GM12878 (cell line): ENCODE data around the gene ASB7. TPM values are rescaled to one million over a fixed set of nuclear protein-coding genes. Genes with fewer than 3 reads are reported as not detected.
A peak's percentile ranks its signal among the peaks of the same experiment; 100 is the strongest.

ENCODE experiments used
- BCL11A ChIP-seq: IDR thresholded peaks from 2 replicates; pipeline ENCODE4 v1.6.1; 2011; ENCODE audit warnings: low read depth, low read length
- BHLHE40 ChIP-seq, 2 experiments: fragments of 450-650 bp in 1 of 2; IDR thresholded peaks; 2 replicates each; pipeline ENCODE4 v1.6.1; 2011 to 2017; ENCODE audit warnings: low read depth in 2 of 2, borderline replicate concordance in 1 of 2, improper control_type of control experiment in 1 of 2, low read length in 1 of 2, mild to moderate bottlenecking in 1 of 2
- BMI1 ChIP-seq: fragments of 450-650 bp; IDR thresholded peaks from 2 replicates; pipeline ENCODE4 v1.6.1; 2016; ENCODE audit warnings: mild to moderate bottlenecking, moderate library complexity, borderline replicate concordance
- EGR1 ChIP-seq, 2 experiments: IDR thresholded peaks; 1 replicate in 1 of 2; 2 replicates in 1 of 2; pipeline ENCODE4 v1.6.1; 2011 to 2012; ENCODE audit warnings: low read depth in 2 of 2, low read length in 2 of 2, borderline replicate concordance in 1 of 2, mild to moderate bottlenecking in 1 of 2, moderate library complexity in 1 of 2
- HCFC1 ChIP-seq: fragments of 150-350 bp; IDR thresholded peaks from 2 replicates; pipeline ENCODE4 v1.6.1; 2014; ENCODE audit warnings: low read length
- HDGF ChIP-seq: fragments of 450-650 bp; IDR thresholded peaks from 2 replicates; pipeline ENCODE4 v1.6.1; 2016; ENCODE audit warnings: antibody characterized with exemption
- IKZF1 ChIP-seq: fragments of 450-650 bp; conservative IDR thresholded peaks from 2 replicates; pipeline ENCODE4 v1.6.1; 2017; ENCODE audit warnings: antibody characterized with exemption, mild to moderate bottlenecking
- LARP7 ChIP-seq: fragments of 450-650 bp; IDR thresholded peaks from 2 replicates; pipeline ENCODE4 v1.6.1; 2017; ENCODE audit warnings: mild to moderate bottlenecking
- MTA2 ChIP-seq: fragments of 450-650 bp; IDR thresholded peaks from 2 replicates; pipeline ENCODE4 v1.6.1; 2016; ENCODE audit warnings: low read depth, mild to moderate bottlenecking, moderate library complexity
- MYC ChIP-seq: IDR thresholded peaks from 2 replicates; pipeline ENCODE4 v1.6.1; 2011; ENCODE audit warnings: mild to moderate bottlenecking, low read length, moderate library complexity, inconsistent platforms; ENCODE audit not compliant: insufficient read depth, insufficient replicate concordance, insufficient read length, severe bottlenecking
- NFYB ChIP-seq: IDR thresholded peaks from 2 replicates; pipeline ENCODE4 v1.6.1; 2011; ENCODE audit warnings: low read depth, mild to moderate bottlenecking, low read length, improper control_type of control experiment, moderate library complexity; ENCODE audit not compliant: insufficient read depth
- NKRF ChIP-seq: fragments of 450-650 bp; conservative IDR thresholded peaks from 2 replicates; pipeline ENCODE4 v1.6.1; 2017; ENCODE audit warnings: mild to moderate bottlenecking, moderate library complexity
- NR2F1 ChIP-seq: fragments of 450-650 bp; conservative IDR thresholded peaks from 2 replicates; pipeline ENCODE4 v1.6.1; 2017; ENCODE audit warnings: mild to moderate bottlenecking
- PAX5 ChIP-seq: IDR thresholded peaks from 2 replicates; pipeline ENCODE4 v1.6.1; 2011; ENCODE audit warnings: low read depth, low read length, borderline replicate concordance
- POLR2A ChIP-seq: IDR thresholded peaks from 2 replicates; pipeline ENCODE4 v1.6.1; 2011; ENCODE audit warnings: low read depth, mild to moderate bottlenecking, low read length
- POLR2AphosphoS5 ChIP-seq: IDR thresholded peaks from 2 replicates; pipeline ENCODE4 v1.6.1; 2011; ENCODE audit warnings: mild to moderate bottlenecking, low read length, inconsistent platforms
- RBBP5 ChIP-seq: fragments of 200-600 bp; sonication (generic); conservative IDR thresholded peaks from 2 replicates; pipeline ENCODE4 v1.6.1; 2016
- RELB ChIP-seq: fragments of 450-650 bp; IDR thresholded peaks from 2 replicates; pipeline ENCODE4 v1.6.1; 2017; ENCODE audit warnings: low read depth, mild to moderate bottlenecking, moderate library complexity
- SMARCA5 ChIP-seq: fragments of 450-650 bp; IDR thresholded peaks from 2 replicates; pipeline ENCODE4 v1.6.1; 2017; ENCODE audit warnings: mild to moderate bottlenecking
- SRF ChIP-seq, 2 experiments: IDR thresholded peaks; 2 replicates each; pipeline ENCODE4 v1.6.1; 2011; ENCODE audit warnings: low read depth in 2 of 2, low read length in 2 of 2, mild to moderate bottlenecking in 1 of 2, moderate library complexity in 1 of 2
- STAT1 ChIP-seq: fragments of 450-650 bp; conservative IDR thresholded peaks from 2 replicates; pipeline ENCODE4 v1.6.1; 2014; ENCODE audit warnings: antibody characterized with exemption, mild to moderate bottlenecking
- TBL1XR1 ChIP-seq: IDR thresholded peaks from 2 replicates; pipeline ENCODE4 v1.6.1; 2012; ENCODE audit warnings: low read depth, low read length, improper control_type of control experiment
- TCF12 ChIP-seq: IDR thresholded peaks from 2 replicates; pipeline ENCODE4 v1.6.1; 2011; ENCODE audit warnings: low read depth, mild to moderate bottlenecking, low read length
- polyA plus RNA-seq, 11 experiments: library from polyadenylated mRNA; depleted of rRNA in 4 of 11; unstranded in 6 of 11; stranded (reverse) in 5 of 11; fragments of >200 nt; fragmentation: Nextera tagmentation in 4 of 11; fragmentation: Illumina TruSeq in 1 of 11; extraction: Ambion mirVana in 4 of 11; extraction: Trizol in 1 of 11; gene quantifications; 1 replicate in 1 of 11; 2 replicates in 10 of 11; pipeline versions ENCODE4 v1.2.1 to v1.2.3, GENCODE V29; 2011 to 2016; ENCODE audit warnings: inconsistent platforms in 2 of 11, missing spikeins in 2 of 11, low read depth in 1 of 11
- total RNA-seq, 4 experiments: library from RNA; depleted of rRNA in 3 of 4; stranded (reverse); fragments of >200 nt in 3 of 4; fragmentation: Illumina TruSeq in 1 of 4; extraction: Trizol in 1 of 4; gene quantifications; 2 replicates each; pipeline versions ENCODE4 v1.2.1 to v1.2.3, GENCODE V29; 2013 to 2021

ASB7 gene
- total and polyA plus RNA-seq, 10 of the 15 experiments (the other 5 are each of a cell fraction or from before 2014, with no cell fraction given), result 2.7 to 13.9 (median 8.6) TPM

- TF ChIP-seq BHLHE40 (IDR thresholded peaks at IDR 0.05; ENCODE audit: borderline replicate concordance in 1 of 2, low read depth in 2 of 2, low read length in 1 of 2), result peak in 1 of 2 experiments; percentile 38; a peak in 1 of 4 replicates
- peak; percentile 93 for TF ChIP-seq NFYB
- TF ChIP-seq MYC, result no peak
- peak; percentile 69; the same call in 1 of the 2 replicates for TF ChIP-seq PAX5
- TF ChIP-seq STAT1, result peak; percentile 22; the same call in 1 of the 2 replicates
- peak; percentile 48; the same call in 1 of the 2 replicates for TF ChIP-seq POLR2AphosphoS5
- 0 out of 2 replicates have a peak, but pooled peaks have one; percentile 7 for TF ChIP-seq BCL11A
- no peak; the same call in none of the 2 replicates for TF ChIP-seq POLR2A
- 0 out of 2 replicates have a peak, but pooled peaks have one; percentile 2 for TF ChIP-seq TCF12
- peak; percentile 87; the same call in 1 of the 2 replicates for TF ChIP-seq RELB
- no peak for TF ChIP-seq SMARCA5
- TF ChIP-seq HCFC1, result peak; percentile 61
- no peak for TF ChIP-seq RBBP5
- TF ChIP-seq LARP7, result peak; percentile 71; the same call in 1 of the 2 replicates
- 0 out of 2 replicates have a peak, but pooled peaks have one; percentile 27 for TF ChIP-seq MTA2
- peak; percentile 99 for TF ChIP-seq HDGF
- TF ChIP-seq BMI1, result peak; percentile 96
- 0 out of 2 replicates have a peak, but pooled peaks have one; percentile 20 for TF ChIP-seq TBL1XR1
- peak; percentile 60 for TF ChIP-seq IKZF1
- TF ChIP-seq SRF (IDR thresholded peaks at IDR 0.05; ENCODE audit: low read depth in 2 of 2, low read length in 2 of 2), result 0 out of 4 replicates have a peak, but pooled peaks of 1 of the 2 experiments have one; percentile 2
- 0 out of 3 replicates have a peak, but pooled peaks of 1 of the 2 experiments have one; percentile 51 for TF ChIP-seq EGR1 (IDR thresholded peaks at IDR 0.05; ENCODE audit: borderline replicate concordance in 1 of 2, low read depth in 2 of 2, low read length in 2 of 2)
- TF ChIP-seq NKRF, result 0 out of 2 replicates have a peak, but pooled peaks have one; percentile 67
- peak; percentile 95 for TF ChIP-seq NR2F1
Measured at GRCh38 chr15:100602064-100602822, at the start of gene ASB7, which contains the start of gene LINS1 (continued).
